Measurements from ENCODE around the gene RNF224.

DNA sequence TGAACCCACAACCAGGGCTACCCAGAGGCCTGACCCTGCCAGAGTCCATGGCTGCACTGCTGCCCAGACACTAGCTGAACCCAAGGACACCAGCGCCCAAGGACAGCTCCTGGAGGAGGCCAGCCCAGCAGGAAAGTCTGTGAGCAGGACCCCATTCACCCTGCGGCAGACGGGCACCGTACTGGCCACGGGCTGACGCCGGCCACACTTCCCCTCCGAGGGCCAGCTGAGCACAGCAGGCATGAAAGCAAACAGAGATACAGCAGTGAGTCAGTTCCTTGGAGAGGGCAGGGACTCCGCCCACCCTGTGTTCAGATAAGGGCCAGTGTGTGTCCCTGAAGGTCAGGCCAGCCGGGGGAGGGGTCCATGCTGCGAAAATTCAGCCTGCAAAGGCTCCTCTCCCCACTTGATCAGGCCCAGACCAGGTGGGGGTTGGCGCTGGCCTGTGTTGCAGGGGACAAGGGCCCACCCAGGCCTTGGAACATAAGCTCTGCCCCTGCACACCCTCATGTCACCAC lies 8.5 kb upstream of the RNF224 start:
- TF ChIP-seq ZNF205 (CRISPR knock-in tag; IDR thresholded peaks at IDR 0.05) (no peak), MLLT10 (CRISPR knock-in tag; IDR thresholded peaks at IDR 0.05) (no peak), IRF2 (CRISPR knock-in tag; IDR thresholded peaks at IDR 0.05) (peak; percentile 76; the same call in 1 of the 2 replicates), HNRNPH1 (optimal IDR thresholded peaks at IDR 0.05; ENCODE audit: low read depth, low read length) (no peak), U2AF2 (IDR thresholded peaks at IDR 0.05; ENCODE audit: low read depth, low read length) (no peak), NBN (conservative IDR thresholded peaks at IDR 0.05) (no peak)
